K562 treated with DMSO at 1 percent for 4 hours (cell line): ENCODE measurements around the gene IL15RA. TPM values are rescaled to one million over a fixed set of nuclear protein-coding genes. Genes with fewer than 3 reads are reported as not detected.

Source experiments
- total RNA-seq: library from RNA; unstranded; fragments of 300-600 nt; gene quantifications from 2 replicates; pipeline ENCODE4 v1.2.3, GENCODE V29; 2022; ENCODE audit not compliant: insufficient read depth

Gene IL15RA
- total RNA-seq, result 19.7 and 24.0 TPM in 2 replicates

GRCh38 chr10:5977471-5978229 is at the start of gene IL15RA:
TSS of gene IL15RA (minus strand) at chr10:5977543. CDS start at chr10:5977492, 51 bp downstream.

Other genes with a start within 250 kb of the IL15RA start
- 176 and 187 TPM in 2 replicates for gene GDI2, start 164.1 kb downstream of the IL15RA start, total RNA-seq
- 3.7 and 6.0 TPM in 2 replicates for gene ANKRD16, start 87.7 kb downstream of the IL15RA start, total RNA-seq
- gene FBH1, start 87.3 kb downstream of the IL15RA start, total RNA-seq, result 58.3 and 85.1 TPM in 2 replicates
- gene IL2RA, start 84.8 kb upstream of the IL15RA start, total RNA-seq, result 0.50 and 1.8 TPM in 2 replicates
- 53.6 and 57.6 TPM in 2 replicates for gene RBM17, start 111.5 kb upstream of the IL15RA start, total RNA-seq
- gene PFKFB3, start 225.4 kb upstream of the IL15RA start, total RNA-seq, result 12.5 and 19.2 TPM in 2 replicates